Activated CD4-positive, alpha-beta T cell treated with anti-CD3 and anti-CD28 coated beads, Interleukin-2, amount 10 ng/mL, durations not matched to agents 7 days and 5 days (primary cell): ENCODE measurements around the gene MADD. TPM values are rescaled to one million over a fixed set of nuclear protein-coding genes. Genes with fewer than 3 reads are reported as not detected.
A peak's percentile ranks its signal among the peaks of the same experiment; 100 is the strongest.

Experiments
- CTCF ChIA-PET: fragments of 350-600 bp; sonication (Branson Sonifier 250); formaldehyde crosslinking; loops from one replicate; lab custom pipeline; 2021; ENCODE audit warnings: antibody characterized with exemption; lab: Charles Lee
- POLR2A ChIA-PET: fragments of 350-600 bp; sonication (Branson Sonifier 250); formaldehyde crosslinking; loops from one replicate; lab custom pipeline; 2021; ENCODE audit warnings: antibody characterized with exemption; lab: Charles Lee
- DNase-seq: peaks from one replicate; pipeline ENCODE4 v3.0.0-alpha.2; 2020
- H3K27ac Mint-ChIP-seq: one replicate; pipeline ENCODE4 v1.8.0; 2021; ENCODE audit warnings: mild to moderate bottlenecking, moderate library complexity, mixed read lengths
- H3K27me3 Mint-ChIP-seq: one replicate; pipeline ENCODE4 v1.8.0; 2021; ENCODE audit warnings: mixed read lengths
- H3K36me3 Mint-ChIP-seq: one replicate; pipeline ENCODE4 v1.8.0; 2021; ENCODE audit warnings: low read depth, mixed read lengths
- H3K4me1 Mint-ChIP-seq: one replicate; pipeline ENCODE4 v1.8.0; 2021; ENCODE audit warnings: mixed read lengths
- H3K4me3 Mint-ChIP-seq: one replicate; pipeline ENCODE4 v1.8.0; 2021; ENCODE audit warnings: mild to moderate bottlenecking, moderate library complexity, mixed read lengths
- H3K9me3 Mint-ChIP-seq: one replicate; pipeline ENCODE4 v1.8.0; 2021; ENCODE audit warnings: mixed read lengths
- total RNA-seq, 2 experiments: library from RNA; stranded (reverse); gene quantifications; one replicate each; pipeline ENCODE4 v1.2.3, GENCODE V29; 2021

MADD gene
- total RNA-seq = 10 to 100 TPM; 93.3 to 95.1 TPM

GRCh38 chr11:47269829-47270305 lies at the start of gene MADD:
Gene MADD (plus strand): TSS chr11:47270133.
- POLR2A ChIA-PET = no interaction called here
- Mint-ChIP-seq H3K27ac (peak within 1 kb of the TSS; percentile 99), H3K36me3 (peaks cover 20% of the 10 kb centered on the region), H3K4me3 (peak within 1 kb of the TSS; percentile 81), H3K27me3 (no peaks in the 10 kb centered on the region), H3K9me3 (no peaks in the 10 kb centered on the region), H3K4me1 (peaks cover 64% of the 10 kb centered on the region)
- DNase-seq = peak; percentile 87
- CTCF ChIA-PET = interaction anchor here (0.9 kb wide), 1 partner anchor 58 kb away, joined by 3 read pairs; no protein-coding TSS in a partner anchor

DNA sequence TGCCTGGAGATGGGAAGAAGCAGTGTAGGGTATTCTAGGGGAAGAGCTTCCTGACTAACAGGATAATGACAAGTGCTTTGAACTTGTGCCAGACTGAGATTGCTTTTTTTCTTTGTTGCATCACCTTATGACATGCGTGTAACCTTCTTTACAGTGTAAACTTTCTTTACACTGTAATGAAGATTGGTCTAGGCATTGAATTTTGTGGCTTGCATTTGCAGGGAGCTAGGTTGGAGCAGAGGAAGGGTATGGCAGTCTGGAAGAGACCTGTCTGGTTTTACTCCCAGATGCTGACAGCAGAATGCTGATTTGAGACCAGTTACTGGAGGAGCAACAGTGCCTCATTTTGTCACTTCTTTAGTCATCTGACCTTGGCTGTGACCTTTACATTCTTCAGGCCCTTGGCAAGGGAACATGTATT lies 49.5 kb upstream of the MADD start:
- ChIA-PET POLR2A (no interaction called here), CTCF (interaction anchor here (0.6 to 1.9 kb wide), 4 partner anchors 9 to 45 kb away, joined by 3 to 7 read pairs (median 4); no protein-coding TSS in a partner anchor)
- no peak for DNase-seq
- Mint-ChIP-seq H3K27me3 (no peaks in the 10 kb centered on the region), H3K36me3 (peaks cover 49% of the 10 kb centered on the region), H3K27ac (peak overlapping the region; percentile 3), H3K4me3 (no peak overlapping the region), H3K9me3 (no peaks in the 10 kb centered on the region), H3K4me1 (peaks cover 49% of the 10 kb centered on the region)

- peaks cover 52% of the 10 kb centered on the region for H3K36me3 Mint-ChIP-seq
Measured at GRCh38 chr11:47222696-47223095, 47.2 kb upstream of the MADD start.

DNA sequence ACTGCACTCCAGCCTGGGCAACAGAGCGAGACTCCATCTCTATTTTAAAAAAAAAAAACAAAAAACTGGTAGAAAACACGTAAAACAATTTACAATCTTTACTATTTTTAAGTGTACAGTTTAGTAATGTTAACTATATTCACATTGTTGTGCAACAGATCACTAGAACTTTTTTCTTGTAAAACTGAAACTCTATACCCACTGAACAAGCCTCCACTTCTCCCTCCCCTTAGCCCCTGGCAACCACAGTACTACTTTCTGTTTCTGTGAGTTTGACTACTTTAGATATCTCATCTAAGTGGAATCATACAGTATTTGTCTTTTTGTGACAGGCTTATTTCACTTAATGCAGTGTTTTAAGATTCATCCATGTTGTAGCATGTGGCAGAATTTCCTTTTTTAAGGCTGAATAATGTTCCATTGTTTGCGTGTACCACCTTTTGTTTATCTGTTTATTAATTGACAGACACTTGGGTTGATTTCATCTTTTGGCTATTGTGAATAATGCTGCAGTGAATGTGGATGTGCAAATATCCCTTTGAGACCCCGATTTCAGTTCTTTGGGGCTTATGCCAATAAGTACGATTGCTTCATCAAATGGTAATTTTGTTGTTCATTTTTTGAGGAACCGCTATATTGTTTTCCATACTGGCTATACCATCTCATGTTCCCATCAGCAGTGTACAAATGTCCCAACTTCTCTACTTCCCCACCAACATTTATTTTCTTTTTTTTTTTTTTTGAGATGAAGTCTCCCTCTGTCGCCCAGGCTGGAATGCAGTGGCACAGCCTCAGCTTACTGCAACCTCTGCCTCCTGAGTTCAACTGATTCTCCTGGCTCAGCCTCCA lies 44.2 kb upstream of the MADD start:
- ChIA-PET POLR2A (no interaction called here), CTCF (interaction anchor here (0.6 to 1.8 kb wide), 2 partner anchors 10 to 37 kb away, joined by 4 read pairs; partner anchors contain the start of gene DDB2)
- Mint-ChIP-seq H3K27me3 (no peaks in the 10 kb centered on the region), H3K4me1 (peaks cover 32% of the 10 kb centered on the region), H3K4me3 (peak overlapping the region; percentile 4), H3K9me3 (no peaks in the 10 kb centered on the region), H3K36me3 (peaks cover 50% of the 10 kb centered on the region), H3K27ac (peak overlapping the region; percentile 65)
- DNase-seq = peak; percentile 51

More at GRCh38 chr11:47222696-47223095, 47.2 kb upstream of the MADD start:
- POLR2A ChIA-PET = interaction anchor here (0.6 kb wide), 1 partner anchor 8 kb away, joined by 3 read pairs; the partner anchor contains the start of gene DDB2
- no peak overlapping the region for H3K4me3 Mint-ChIP-seq
- no peaks in the 10 kb centered on the region for H3K27me3 Mint-ChIP-seq
- no peak overlapping the region for H3K27ac Mint-ChIP-seq
- DNase-seq = no peak
- H3K9me3 Mint-ChIP-seq = no peaks in the 10 kb centered on the region
- peaks cover 45% of the 10 kb centered on the region for H3K4me1 Mint-ChIP-seq
- CTCF ChIA-PET = interaction anchor here (1.0 kb wide), 1 partner anchor 15 kb away, joined by 8 read pairs; no protein-coding TSS in a partner anchor

- ChIA-PET CTCF (interaction anchor here (1.1 to 2.8 kb wide), 2 partner anchors 13 to 16 kb away, joined by 3 to 7 read pairs; no protein-coding TSS in a partner anchor), POLR2A (no interaction called here)
- H3K36me3 Mint-ChIP-seq = peaks cover 45% of the 10 kb centered on the region
- peaks cover 36% of the 10 kb centered on the region for H3K4me1 Mint-ChIP-seq
- H3K4me3 Mint-ChIP-seq = no peak overlapping the region
- H3K9me3 Mint-ChIP-seq = no peaks in the 10 kb centered on the region
- no peak for DNase-seq
- H3K27me3 Mint-ChIP-seq = no peaks in the 10 kb centered on the region
- H3K27ac Mint-ChIP-seq = peak overlapping the region; percentile 65
Measured at GRCh38 chr11:47229161-47229560, 40.8 kb upstream of the MADD start.

- ChIA-PET POLR2A (no interaction called here), CTCF (interaction anchor here (0.5 to 2.7 kb wide), 7 partner anchors 8 to 191 kb away, joined by 3 to 8 read pairs (median 4); partner anchors contain the start of gene ACP2)
- H3K27ac Mint-ChIP-seq = no peak overlapping the region
- H3K4me1 Mint-ChIP-seq = peaks cover 38% of the 10 kb centered on the region
- no peak overlapping the region for H3K4me3 Mint-ChIP-seq
- no peak for DNase-seq
- no peaks in the 10 kb centered on the region for H3K27me3 Mint-ChIP-seq
- peaks cover 45% of the 10 kb centered on the region for H3K36me3 Mint-ChIP-seq
- no peaks in the 10 kb centered on the region for H3K9me3 Mint-ChIP-seq
Measured at GRCh38 chr11:47233051-47233450, 36.9 kb upstream of the MADD start.

- CTCF ChIA-PET = interaction anchor here (0.7 to 6.5 kb wide), 7 partner anchors 7 to 175 kb away, joined by 3 to 44 read pairs (median 3); partner anchors contain the start of gene ACP2
- peaks cover 45% of the 10 kb centered on the region for H3K36me3 Mint-ChIP-seq
- H3K9me3 Mint-ChIP-seq = no peaks in the 10 kb centered on the region
- H3K27ac Mint-ChIP-seq = peak overlapping the region; percentile 86
- DNase-seq = peak; percentile 27
- H3K27me3 Mint-ChIP-seq = no peaks in the 10 kb centered on the region
- POLR2A ChIA-PET = no interaction called here
- H3K4me1 Mint-ChIP-seq = peaks cover 34% of the 10 kb centered on the region
- peak overlapping the region; percentile 46 for H3K4me3 Mint-ChIP-seq
Measured at GRCh38 chr11:47233989-47234668, 35.8 kb upstream of the MADD start.

GRCh38 chr11:47234669-47235100 lies 35.2 kb upstream of the MADD start:
- Mint-ChIP-seq H3K4me3 (peak overlapping the region; percentile 46), H3K36me3 (peaks cover 47% of the 10 kb centered on the region), H3K9me3 (no peaks in the 10 kb centered on the region), H3K4me1 (peaks cover 32% of the 10 kb centered on the region), H3K27ac (peak overlapping the region; percentile 86), H3K27me3 (no peaks in the 10 kb centered on the region)
- POLR2A ChIA-PET = interaction anchor here (1.4 kb wide), 1 partner anchor 19 kb away, joined by 6 read pairs; no protein-coding TSS in a partner anchor
- CTCF ChIA-PET = interaction anchor here (0.7 to 6.5 kb wide), 7 partner anchors 14 to 174 kb away, joined by 3 to 44 read pairs (median 3); partner anchors contain the start of gene ACP2
- peak; percentile 27 for DNase-seq

- Mint-ChIP-seq H3K27ac (peak overlapping the region; percentile 86), H3K27me3 (no peaks in the 10 kb centered on the region), H3K9me3 (no peaks in the 10 kb centered on the region), H3K4me1 (peaks cover 32% of the 10 kb centered on the region), H3K4me3 (no peak overlapping the region), H3K36me3 (peaks cover 51% of the 10 kb centered on the region)
- ChIA-PET CTCF (interaction anchor here (0.7 to 6.5 kb wide), 6 partner anchors 13 to 174 kb away, joined by 3 to 44 read pairs (median 4); partner anchors contain the start of gene ACP2), POLR2A (interaction anchor here (1.4 kb wide), 1 partner anchor 19 kb away, joined by 6 read pairs; no protein-coding TSS in a partner anchor)
- DNase-seq = no peak
Measured at GRCh38 chr11:47235163-47235562, 34.8 kb upstream of the MADD start.

DNA sequence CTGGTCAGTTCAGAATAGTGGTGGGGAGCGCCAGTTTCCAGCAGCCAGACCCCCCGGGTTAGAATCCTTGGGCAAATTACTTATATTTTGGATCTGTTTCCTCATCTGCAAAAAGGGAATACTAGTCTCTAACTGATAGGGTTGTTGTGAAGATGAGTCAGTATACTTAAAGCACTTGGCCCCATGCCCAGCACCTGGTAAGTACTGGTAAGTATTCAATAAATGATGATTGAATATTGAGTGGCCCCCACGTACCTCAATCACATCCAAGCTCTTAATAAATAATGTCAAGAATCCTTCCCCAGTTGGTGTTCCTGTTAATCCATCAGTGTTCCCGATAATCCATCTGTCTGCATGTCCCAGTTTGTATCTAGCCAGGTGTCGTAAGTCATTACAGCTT lies 33.5 kb upstream of the MADD start:
- Mint-ChIP-seq H3K4me3 (no peak overlapping the region), H3K27me3 (no peaks in the 10 kb centered on the region), H3K36me3 (peaks cover 51% of the 10 kb centered on the region), H3K9me3 (no peaks in the 10 kb centered on the region), H3K27ac (no peak overlapping the region), H3K4me1 (peaks cover 32% of the 10 kb centered on the region)
- no peak for DNase-seq
- CTCF ChIA-PET = interaction anchor here (1.2 to 6.5 kb wide), 3 partner anchors 12 to 137 kb away, joined by 5 to 44 read pairs (median 7); partner anchors contain the start of gene ACP2
- POLR2A ChIA-PET = interaction anchor here (1.2 kb wide), 1 partner anchor 12 kb away, joined by 4 read pairs; the partner anchor contains the start of gene ACP2

- Mint-ChIP-seq H3K4me3 (no peak overlapping the region), H3K4me1 (peaks cover 16% of the 10 kb centered on the region), H3K36me3 (peaks cover 66% of the 10 kb centered on the region), H3K9me3 (no peaks in the 10 kb centered on the region), H3K27me3 (no peaks in the 10 kb centered on the region), H3K27ac (no peak overlapping the region)
- no peak for DNase-seq
- ChIA-PET POLR2A (no interaction called here), CTCF (interaction anchor here (0.6 to 6.5 kb wide), 3 partner anchors 8 to 62 kb away, joined by 3 to 44 read pairs (median 4); partner anchors contain the start of gene ACP2)
Measured at GRCh38 chr11:47239852-47240251, 30.1 kb upstream of the MADD start.
